Prostate gland (tissue), 2 donors: Measurements from ENCODE around the gene AK3.

Source experiments
- CTCF ChIP-seq, 4 experiments: fragments of 200-600 bp in 2 of 4; fragments of 450-650 bp in 2 of 4; sonication (generic) in 2 of 4; IDR thresholded peaks; 1 replicate in 3 of 4; 2 replicates in 1 of 4; pipeline ENCODE4 v1.5.1; 2016 to 2019; ENCODE audit warnings: antibody characterized with exemption in 4 of 4, mild to moderate bottlenecking in 2 of 4, moderate library complexity in 2 of 4
- POLR2A ChIP-seq: fragments of 450-650 bp; IDR thresholded peaks from one replicate; pipeline ENCODE4 v1.6.1; 2016; ENCODE audit warnings: antibody characterized with exemption, mild to moderate bottlenecking

GRCh38 chr9:4742246-4742645 lies 1.2 kb upstream of the AK3 start:
- TF ChIP-seq POLR2A, result no peak
- no peak for TF ChIP-seq CTCF (IDR thresholded peaks at IDR 0.05)
